Measurements from ENCODE around the gene LEAP2.

The LEAP2 gene

GRCh38 chr5:132905938-132906337 is 32.5 kb downstream of the LEAP2 start:
- Histone ChIP-seq H3K4me3 (ENCODE audit: low read length in 2 of 2) (no peak overlapping the region), H3K4me1 (ENCODE audit: control insufficient read depth, insufficient read depth, low read length) (no peaks in the 10 kb centered on the region), H3K9ac (ENCODE audit: low read length in 2 of 2) (no peak overlapping the region), H3K27ac (ENCODE audit: low read length) (no peak overlapping the region), H3K36me3 (ENCODE audit: control insufficient read depth in 2 of 2, insufficient read depth in 2 of 2, low read length in 2 of 2) (peaks cover 2 to 3% of the 10 kb centered on the region in 2 donors), H3K27me3 (ENCODE audit: control insufficient read depth in 1 of 2, insufficient read depth in 2 of 2, low read length in 2 of 2) (no peaks in the 10 kb centered on the region), H3K9me3 (ENCODE audit: control insufficient read depth in 2 of 2, low read length in 2 of 2) (no peaks in the 10 kb centered on the region)

GRCh38 chr5:132907161-132907560 is 33.7 kb downstream of the LEAP2 start:
- Histone ChIP-seq H3K27me3 (ENCODE audit: control insufficient read depth in 1 of 2, insufficient read depth in 2 of 2, low read length in 2 of 2) (no peaks in the 10 kb centered on the region), H3K4me1 (ENCODE audit: control insufficient read depth, insufficient read depth, low read length) (no peaks in the 10 kb centered on the region), H3K27ac (ENCODE audit: low read length) (no peak overlapping the region), H3K4me3 (ENCODE audit: low read length in 2 of 2) (no peak overlapping the region), H3K36me3 (ENCODE audit: control insufficient read depth in 2 of 2, insufficient read depth in 2 of 2, low read length in 2 of 2) (peaks cover 3 to 7% of the 10 kb centered on the region in 2 donors), H3K9me3 (ENCODE audit: control insufficient read depth in 2 of 2, low read length in 2 of 2) (no peaks in the 10 kb centered on the region), H3K9ac (ENCODE audit: low read length in 2 of 2) (no peak overlapping the region)

GRCh38 chr5:132909702-132910101 is 36.2 kb downstream of the LEAP2 start:
- no peaks in the 10 kb centered on the region for H3K27me3 ChIP-seq (ENCODE audit: control insufficient read depth in 1 of 2, insufficient read depth in 2 of 2, low read length in 2 of 2)
- no peaks in the 10 kb centered on the region for H3K9me3 ChIP-seq (ENCODE audit: control insufficient read depth in 2 of 2, low read length in 2 of 2)
- H3K36me3 ChIP-seq (ENCODE audit: control insufficient read depth in 2 of 2, insufficient read depth in 2 of 2, low read length in 2 of 2): peaks cover 7 to 9% of the 10 kb centered on the region in 2 donors
- no peak overlapping the region for H3K27ac ChIP-seq (ENCODE audit: low read length)
- no peaks in the 10 kb centered on the region for H3K4me1 ChIP-seq (ENCODE audit: control insufficient read depth, insufficient read depth, low read length)
- H3K4me3 ChIP-seq (ENCODE audit: low read length in 2 of 2): no peak overlapping the region
- H3K9ac ChIP-seq (ENCODE audit: low read length in 2 of 2): no peak overlapping the region

- no peak overlapping the region for H3K27ac ChIP-seq (ENCODE audit: low read length)
- H3K9me3 ChIP-seq (ENCODE audit: control insufficient read depth in 2 of 2, low read length in 2 of 2): no peaks in the 10 kb centered on the region
- H3K36me3 ChIP-seq (ENCODE audit: control insufficient read depth in 2 of 2, insufficient read depth in 2 of 2, low read length in 2 of 2): peaks cover 7 to 11% of the 10 kb centered on the region in 2 donors
- no peaks in the 10 kb centered on the region for H3K4me1 ChIP-seq (ENCODE audit: control insufficient read depth, insufficient read depth, low read length)
- no peak overlapping the region for H3K9ac ChIP-seq (ENCODE audit: low read length in 2 of 2)
- no peak overlapping the region for H3K4me3 ChIP-seq (ENCODE audit: low read length in 2 of 2)
- H3K27me3 ChIP-seq (ENCODE audit: control insufficient read depth in 1 of 2, insufficient read depth in 2 of 2, low read length in 2 of 2): no peaks in the 10 kb centered on the region
Observed at GRCh38 chr5:132915681-132916080, 42.2 kb downstream of the LEAP2 start.

- H3K9me3 ChIP-seq (ENCODE audit: control insufficient read depth in 2 of 2, low read length in 2 of 2): no peaks in the 10 kb centered on the region
- peaks cover 8 to 11% of the 10 kb centered on the region in 2 donors for H3K36me3 ChIP-seq (ENCODE audit: control insufficient read depth in 2 of 2, insufficient read depth in 2 of 2, low read length in 2 of 2)
Observed at GRCh38 chr5:132916086-132916485, 42.6 kb downstream of the LEAP2 start.

More at GRCh38 chr5:132916086-132916485, 42.6 kb downstream of the LEAP2 start:
- H3K4me1 ChIP-seq (ENCODE audit: control insufficient read depth, insufficient read depth, low read length): no peaks in the 10 kb centered on the region
- H3K27ac ChIP-seq (ENCODE audit: low read length): no peak overlapping the region
- no peak overlapping the region for H3K4me3 ChIP-seq (ENCODE audit: low read length in 2 of 2)
- H3K27me3 ChIP-seq (ENCODE audit: control insufficient read depth in 1 of 2, insufficient read depth in 2 of 2, low read length in 2 of 2): no peaks in the 10 kb centered on the region
- H3K9ac ChIP-seq (ENCODE audit: low read length in 2 of 2): no peak overlapping the region

Data from stomach smooth muscle (tissue), 2 donors.